Keratinocyte (primary cell): ENCODE data around the gene SPATA32. TPM values are rescaled to one million over a fixed set of nuclear protein-coding genes. Genes with fewer than 3 reads are reported as not detected.

Source experiments
- DNase-seq: peaks from one replicate; pipeline ENCODE4 v3.0.0-alpha.2; 2011; ENCODE audit warnings: low read depth, missing footprints, low spot score
- FAIRE-seq: peaks from 2 replicates; lab custom pipeline; 2011; peaks lifted over from hg19 to GRCh38; lab: Jason Lieb, UNC
- H2AFZ ChIP-seq: 2 replicates; pipeline ENCODE4 v1.6.0; 2012; ENCODE audit warnings: low read length, control low read depth, inconsistent platforms; ENCODE audit not compliant: control insufficient read depth
- H3K27ac ChIP-seq: 2 replicates; pipeline ENCODE4 v1.5.1; 2011; ENCODE audit warnings: low read length; ENCODE audit not compliant: control insufficient read depth, insufficient read depth
- H3K27me3 ChIP-seq: 3 replicates; pipeline ENCODE4 v1.6.0; 2011; ENCODE audit warnings: low read length; ENCODE audit not compliant: control insufficient read depth, insufficient read depth; ENCODE audit errors: extremely low read depth
- H3K36me3 ChIP-seq, 2 experiments: 2 replicates in 1 of 2; 3 replicates in 1 of 2; pipeline ENCODE4 v1.5.1; 2011; ENCODE audit warnings: low read length in 2 of 2, mild to moderate bottlenecking in 1 of 2; ENCODE audit not compliant: control insufficient read depth in 2 of 2, insufficient read depth in 2 of 2; ENCODE audit errors: extremely low read depth in 1 of 2
- H3K4me1 ChIP-seq: 3 replicates; pipeline ENCODE4 v1.5.1; 2011; ENCODE audit warnings: low read length; ENCODE audit not compliant: control insufficient read depth, insufficient read depth; ENCODE audit errors: extremely low read depth
- H3K4me2 ChIP-seq: 3 replicates; pipeline ENCODE4 v1.6.0; 2011; ENCODE audit warnings: low read depth, low read length; ENCODE audit not compliant: control insufficient read depth, insufficient read depth; ENCODE audit errors: extremely low read depth
- H3K4me3 ChIP-seq, 3 experiments: fragments of 200-600 bp in 1 of 3; sonication (generic) in 1 of 3; 2 replicates in 2 of 3; 3 replicates in 1 of 3; pipeline ENCODE4 v1.5.1; 2011 to 2016; ENCODE audit warnings: low read length in 3 of 3, mild to moderate bottlenecking in 3 of 3, control low read depth in 2 of 3, inconsistent platforms in 1 of 3, low read depth in 1 of 3, mixed read lengths in 1 of 3, mixed run types in 1 of 3, moderate library complexity in 1 of 3; ENCODE audit not compliant: control insufficient read depth in 2 of 3, insufficient read depth in 2 of 3; ENCODE audit errors: extremely low read depth in 1 of 3
- H3K79me2 ChIP-seq: 2 replicates; pipeline ENCODE4 v1.6.0; 2012; ENCODE audit warnings: low read length; ENCODE audit not compliant: control insufficient read depth, insufficient read depth
- H3K9ac ChIP-seq: 3 replicates; pipeline ENCODE4 v1.6.0; 2011; ENCODE audit warnings: low read length; ENCODE audit not compliant: control insufficient read depth, insufficient read depth; ENCODE audit errors: extremely low read depth
- H3K9me1 ChIP-seq: 3 replicates; pipeline ENCODE4 v1.6.0; 2011; ENCODE audit warnings: low read length; ENCODE audit not compliant: control insufficient read depth, insufficient read depth; ENCODE audit errors: extremely low read depth
- H3K9me3 ChIP-seq: 2 replicates; pipeline ENCODE4 v1.5.1; 2012; ENCODE audit warnings: low read depth, low read length; ENCODE audit not compliant: control insufficient read depth
- H4K20me1 ChIP-seq: 3 replicates; pipeline ENCODE4 v1.6.0; 2011; ENCODE audit warnings: low read length; ENCODE audit not compliant: control insufficient read depth, insufficient read depth; ENCODE audit errors: extremely low read depth
- CTCF ChIP-seq, 3 experiments: IDR thresholded peaks in 1 of 3; conservative IDR thresholded peaks in 1 of 3; optimal IDR thresholded peaks in 1 of 3; 2 replicates in 2 of 3; 3 replicates in 1 of 3; pipeline versions ENCODE3 to v1.5.1; 2011; ENCODE audit warnings: low read length in 3 of 3, mild to moderate bottlenecking in 3 of 3, moderate library complexity in 2 of 3, control low read depth in 1 of 3, inconsistent platforms in 1 of 3; ENCODE audit not compliant: insufficient read depth in 2 of 3; ENCODE audit errors: extremely low read depth in 1 of 3
- EZH2 ChIP-seq: IDR thresholded peaks from one replicate; pipeline ENCODE4 v1.6.1; 2012; ENCODE audit warnings: inconsistent platforms, mild to moderate bottlenecking, low read length, moderate library complexity
- dilution Hi-C: fragments of 300-500 bp; cut with MboI; formaldehyde crosslinking; loops from one replicate; pipeline ENCODE4 v1.7.0; 2020; ENCODE audit warnings: low sequenced_read_pairs; ENCODE audit not compliant: extremely low pct_ligation_motif_present
- polyA plus RNA-seq, 5 experiments: library from polyadenylated mRNA; depleted of rRNA in 3 of 5; stranded (reverse) in 3 of 5; stranded (forward) in 1 of 5; unstranded in 1 of 5; fragments of >200 nt; gene quantifications; 1 replicate in 1 of 5; 2 replicates in 3 of 5; 3 replicates in 1 of 5; pipeline versions ENCODE4 v1.2.1 to v1.2.3, GENCODE V29; 2011 to 2012; ENCODE audit warnings: missing spikeins in 2 of 5, low read depth in 1 of 5, low replicate concordance in 1 of 5

Gene SPATA32
- polyA plus RNA-seq, 1 donor (not counting 4 experiments of a cell fraction or from before 2014, with no cell fraction given) = not detected

DNA sequence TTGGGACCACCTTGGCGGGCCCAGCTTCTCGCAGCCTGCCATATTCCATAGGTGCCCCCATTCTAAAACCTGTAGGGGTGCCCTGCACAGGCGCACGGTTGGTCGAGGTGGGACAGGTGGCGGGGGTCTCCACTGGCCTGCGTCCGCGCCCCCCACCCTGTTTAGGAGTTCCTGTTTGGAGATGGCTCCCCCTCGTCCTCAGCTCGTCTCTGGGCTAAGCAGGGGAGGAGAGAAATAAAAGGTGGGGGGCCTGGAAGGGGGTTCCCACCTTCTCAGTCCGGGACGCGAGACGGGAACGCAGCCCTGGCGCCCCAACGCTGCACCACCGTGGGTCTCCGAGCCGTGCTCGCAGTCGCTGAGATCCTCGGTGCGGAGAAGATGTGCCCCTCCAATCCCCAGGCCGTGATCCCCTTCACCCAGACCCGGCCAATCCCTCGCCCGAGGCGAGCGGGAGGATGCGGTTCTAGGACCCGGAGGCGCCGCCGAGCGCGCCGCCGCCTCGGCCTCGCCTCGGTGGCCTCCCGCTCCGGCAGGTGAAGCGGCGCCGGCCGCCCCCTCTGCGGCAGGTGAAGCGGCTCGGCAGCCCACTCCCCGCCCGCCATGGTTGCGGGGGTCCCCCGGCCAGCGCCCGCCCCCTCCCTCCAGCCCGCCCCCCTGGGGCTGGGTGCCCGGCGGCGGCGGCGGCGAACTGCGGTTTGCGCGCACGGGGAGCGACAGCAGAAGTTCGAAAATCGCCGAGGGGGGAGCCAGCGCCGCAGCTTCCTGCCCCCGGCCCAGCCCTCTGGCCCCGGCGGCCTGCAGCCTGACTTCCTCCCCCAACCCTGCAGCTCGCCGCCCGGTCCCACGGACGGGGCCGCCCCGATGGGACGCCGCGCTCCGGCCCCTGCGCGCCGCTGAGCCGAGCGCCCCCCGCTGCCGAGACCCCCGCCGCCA lies 40.5 kb downstream of the SPATA32 start, which contains the start of gene FMNL1:
FMNL1 (plus strand) TSS at position 805 of the 933 bp plus-strand sequence. CDS start 240 bp downstream, outside the sequence.
- TF ChIP-seq EZH2 = peak; percentile 40
- TF ChIP-seq CTCF (optimal IDR thresholded peaks at IDR 0.05 in 1 of 3, IDR thresholded peaks at IDR 0.05 in 1 of 3, conservative IDR thresholded peaks at IDR 0.05 in 1 of 3; ENCODE audit: extremely low read depth in 1 of 3, insufficient read depth in 2 of 3, low read length in 3 of 3) = no peak
- no peak for DNase-seq
- Histone ChIP-seq H3K4me3 (peak within 1 kb of the TSS; percentile 29 to 63 (median 43)), H4K20me1 (no peaks in the 10 kb centered on the region), H3K4me2 (peak within 1 kb of the TSS; percentile 45), H2AFZ (peak within 1 kb of the TSS; percentile 26), H3K9me1 (no peaks in the 10 kb centered on the region), H3K27ac (no peak within 1 kb of the TSS), H3K36me3 (no peaks in the 10 kb centered on the region), H3K27me3 (peaks cover 27% of the 10 kb centered on the region), H3K9me3 (no peaks in the 10 kb centered on the region), H3K9ac (no peak within 1 kb of the TSS), H3K79me2 (no peaks in the 10 kb centered on the region), H3K4me1 (peaks cover 12% of the 10 kb centered on the region)
- dilution Hi-C loops = no loop called here
- FAIRE-seq = no peak

DNA sequence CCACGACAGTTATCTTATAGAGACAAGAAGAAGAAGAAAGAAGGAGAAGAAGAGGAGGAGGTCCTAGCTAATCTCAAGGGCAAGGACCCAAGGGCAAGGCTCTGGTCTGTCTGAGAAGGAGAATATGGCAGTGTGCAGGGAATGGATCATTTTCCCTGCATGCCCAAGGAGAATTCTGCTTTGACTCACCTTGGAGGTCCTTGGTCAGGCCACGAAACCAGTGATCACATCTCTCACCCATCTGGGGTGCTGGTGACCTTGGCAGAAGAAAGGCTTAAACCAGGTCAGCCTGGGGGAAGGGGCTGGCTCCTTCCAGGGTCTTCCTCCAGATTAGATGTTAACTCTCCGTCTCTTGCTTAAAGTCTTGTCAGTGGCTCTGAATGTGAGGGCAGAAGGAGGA lies 41.8 kb downstream of the SPATA32 start:
- H3K4me3 ChIP-seq = no peak overlapping the region
- H3K4me2 ChIP-seq = no peak overlapping the region
- DNase-seq = no peak
- no peak overlapping the region for H3K9ac ChIP-seq
- H2AFZ ChIP-seq = no peak overlapping the region
- H3K27ac ChIP-seq = no peak overlapping the region
- no peaks in the 10 kb centered on the region for H3K36me3 ChIP-seq
- FAIRE-seq = no peak
- peaks cover 27% of the 10 kb centered on the region for H3K27me3 ChIP-seq
- H3K79me2 ChIP-seq = no peaks in the 10 kb centered on the region
- no peaks in the 10 kb centered on the region for H3K9me3 ChIP-seq
- TF ChIP-seq CTCF (optimal IDR thresholded peaks at IDR 0.05 in 1 of 3, IDR thresholded peaks at IDR 0.05 in 1 of 3, conservative IDR thresholded peaks at IDR 0.05 in 1 of 3; ENCODE audit: extremely low read depth in 1 of 3, insufficient read depth in 2 of 3, low read length in 3 of 3) = no peak
- no peak for TF ChIP-seq EZH2
- no peaks in the 10 kb centered on the region for H3K9me1 ChIP-seq
- H4K20me1 ChIP-seq = no peaks in the 10 kb centered on the region
- peaks cover 2% of the 10 kb centered on the region for H3K4me1 ChIP-seq
- dilution Hi-C loops = no loop called here
